HG03439 (cell line): Measurements from ENCODE around the gene GPRASP3.

Source experiments
- ATAC-seq: cut with Tn5 transposase; IDR thresholded peaks from one replicate; pipeline ENCODE4 v1.9.1; 2021; ENCODE audit warnings: mild to moderate bottlenecking, moderate library complexity; ENCODE audit not compliant: unreplicated experiment

The GPRASP3 gene

DNA sequence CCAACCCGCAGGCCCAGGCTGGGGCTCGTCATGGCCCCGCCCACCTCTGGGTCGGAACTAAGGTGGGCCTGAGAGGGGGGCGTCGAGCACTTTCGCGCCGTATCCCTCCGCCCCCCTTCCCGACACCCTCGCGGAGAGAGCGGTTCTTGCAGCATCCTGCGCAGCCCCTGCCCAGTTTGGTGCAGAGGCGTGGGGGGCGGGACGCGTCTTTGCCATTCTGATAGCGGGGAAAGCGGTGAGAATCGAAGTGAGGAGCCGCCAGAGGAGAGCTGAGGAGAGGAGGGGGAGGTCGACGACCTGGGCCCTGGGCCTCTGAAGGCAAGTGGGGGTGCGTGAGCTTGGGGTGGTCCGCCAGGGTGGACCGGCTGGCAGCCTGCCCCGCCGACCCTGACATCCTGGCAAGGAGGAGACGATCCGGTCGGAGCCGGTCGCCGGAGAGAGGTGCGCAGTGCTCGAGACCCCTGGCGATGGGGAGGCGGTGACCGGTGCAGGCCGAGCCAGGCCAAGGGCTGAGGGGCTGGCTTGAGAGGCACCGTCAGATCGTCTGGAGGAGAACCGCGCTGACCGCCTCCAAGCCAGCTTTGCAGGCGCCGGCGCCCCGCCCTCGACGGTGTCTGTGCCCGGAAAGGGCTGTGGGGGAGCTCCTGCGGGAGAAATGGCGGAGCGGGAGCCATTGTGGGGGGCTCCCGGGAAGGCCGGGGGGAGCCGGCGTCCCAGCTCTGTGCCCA lies 25.5 kb downstream of the GPRASP3 start:
- ATAC-seq = no peak

DNA sequence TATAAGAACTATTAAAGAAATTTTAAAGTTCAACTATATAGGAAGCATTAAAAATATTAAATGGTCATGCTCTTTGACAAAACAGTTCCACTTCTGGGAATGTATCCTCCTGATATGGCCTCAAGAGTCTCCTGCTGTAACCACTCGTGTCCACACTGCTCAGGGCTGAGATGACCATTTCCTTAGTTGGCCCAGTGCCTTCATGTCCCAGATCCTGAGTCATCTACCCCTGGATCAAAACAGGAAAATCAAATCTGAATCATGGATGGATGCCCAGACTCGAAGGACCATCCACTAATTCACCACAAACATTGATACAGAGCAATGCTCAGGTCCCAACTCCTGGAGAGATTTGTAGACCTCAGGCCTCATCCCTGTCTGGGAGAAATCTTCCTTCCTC lies 44.7 kb downstream of the GPRASP3 start:
- ATAC-seq = no peak

DNA sequence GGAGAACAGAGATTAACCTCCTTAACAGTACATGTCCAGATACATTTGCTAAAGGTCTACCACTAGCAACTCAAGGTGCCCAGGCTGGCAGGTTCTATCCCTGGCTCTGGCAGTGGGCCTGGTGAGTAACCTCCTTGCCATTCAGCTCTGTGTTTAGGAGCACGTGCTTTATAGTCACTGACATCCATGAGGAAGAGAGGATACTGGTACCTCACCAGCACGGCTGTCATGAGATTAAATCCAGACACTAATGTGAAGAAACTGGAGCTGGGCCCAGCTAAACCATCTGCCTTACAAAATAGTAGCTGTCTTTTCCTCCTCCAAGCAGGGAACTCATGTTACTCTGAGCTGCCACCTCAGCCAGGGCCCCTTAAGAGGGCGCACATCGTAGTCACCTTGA lies 45.3 kb downstream of the GPRASP3 start:
- ATAC-seq = no peak

- no peak for ATAC-seq
Measured at GRCh38 chrX:102767287-102767686, 46.7 kb downstream of the GPRASP3 start.

- ATAC-seq = peak; percentile 98
Measured at GRCh38 chrX:102768987-102769761, 48.6 kb downstream of the GPRASP3 start.
